GM23338 (cell line): ENCODE results near the gene CCDC183. TPM values are rescaled to one million over a fixed set of nuclear protein-coding genes. Genes with fewer than 3 reads are reported as not detected.
"Not testable (repeated sequence)": the region's sequence is repeated elsewhere in the genome, so short reads cannot be mapped to it uniquely, and the experiment has no call there.

Source experiments
- ATAC-seq: fragments of 200-7000 bp; cut with Tn5 transposase; 3 replicates; pipeline ENCODE4 v1.9.1; 2020
- DNase-seq: peaks from one replicate; pipeline ENCODE4 v3.0.0-alpha.2; 2015; ENCODE audit warnings: low spot score
- H2AFZ ChIP-seq: fragments of 200-600 bp; sonication (generic); 2 replicates; pipeline ENCODE4 v1.8.0; 2016; ENCODE audit warnings: antibody characterized with exemption, mild to moderate bottlenecking, moderate library complexity
- H3F3A ChIP-seq: fragments of 200-600 bp; sonication (generic); replicated peaks from 2 replicates; pipeline ENCODE4 v1.8.0; 2017; ENCODE audit warnings: antibody characterized with exemption, mixed run types, low read depth
- H3K27ac ChIP-seq: fragments of 200-600 bp; sonication (generic); 2 replicates; pipeline ENCODE4 v1.6.1; 2016; ENCODE audit warnings: low read depth
- H3K27me3 ChIP-seq: fragments of 200-600 bp; sonication (generic); 2 replicates; pipeline ENCODE4 v1.8.0; 2016; ENCODE audit warnings: mild to moderate bottlenecking, mixed run types, moderate library complexity; ENCODE audit not compliant: insufficient read depth
- H3K36me3 ChIP-seq: fragments of 200-600 bp; sonication (generic); 2 replicates; pipeline ENCODE4 v1.8.0; 2016; ENCODE audit warnings: mild to moderate bottlenecking; ENCODE audit not compliant: insufficient read depth
- H3K4me1 ChIP-seq: fragments of 200-600 bp; sonication (generic); 2 replicates; pipeline ENCODE4 v1.8.0; 2016; ENCODE audit warnings: mild to moderate bottlenecking, moderate library complexity; ENCODE audit not compliant: insufficient read depth
- H3K4me2 ChIP-seq: fragments of 200-600 bp; sonication (generic); 2 replicates; pipeline ENCODE4 v1.7.1; 2017; ENCODE audit warnings: mixed run types
- H3K4me3 ChIP-seq: fragments of 200-600 bp; sonication (generic); 2 replicates; pipeline ENCODE4 v1.6.1; 2016; ENCODE audit warnings: mixed run types
- H3K79me2 ChIP-seq: fragments of 200-600 bp; sonication (generic); replicated peaks from 2 replicates; pipeline ENCODE4 v1.8.0; 2017; ENCODE audit warnings: mild to moderate bottlenecking; ENCODE audit not compliant: insufficient read depth
- H3K9me2 ChIP-seq: fragments of 200-600 bp; sonication (generic); 2 replicates; pipeline ENCODE4 v1.8.0; 2017; ENCODE audit not compliant: insufficient read depth
- H4K20me1 ChIP-seq: fragments of 200-600 bp; sonication (generic); replicated peaks from 2 replicates; pipeline ENCODE4 v1.8.0; 2017; ENCODE audit warnings: mild to moderate bottlenecking; ENCODE audit not compliant: insufficient read depth
- H3K27ac Mint-ChIP-seq: 2 replicates; pipeline ENCODE4 v1.8.0; 2020; ENCODE audit warnings: inconsistent platforms, mild to moderate bottlenecking, moderate library complexity, mixed read lengths
- H3K27me3 Mint-ChIP-seq: 3 replicates; pipeline ENCODE4 v1.8.0; 2022; ENCODE audit warnings: low read depth, mild to moderate bottlenecking, moderate library complexity, mixed read lengths, inconsistent platforms; ENCODE audit not compliant: insufficient read depth, poor library complexity
- H3K36me3 Mint-ChIP-seq: 3 replicates; pipeline ENCODE4 v1.8.0; 2021; ENCODE audit warnings: low read depth, mild to moderate bottlenecking, inconsistent platforms, moderate library complexity, mixed read lengths
- H3K4me1 Mint-ChIP-seq: 3 replicates; pipeline ENCODE4 v1.8.0; 2020; ENCODE audit warnings: mild to moderate bottlenecking, inconsistent platforms, mixed read lengths
- H3K4me3 Mint-ChIP-seq: 3 replicates; pipeline ENCODE4 v1.8.0; 2021; ENCODE audit warnings: moderate library complexity, mild to moderate bottlenecking, inconsistent platforms, mixed read lengths
- H3K9me3 Mint-ChIP-seq: 3 replicates; pipeline ENCODE4 v1.8.0; 2020; ENCODE audit warnings: moderate library complexity, mild to moderate bottlenecking, inconsistent platforms, mixed read lengths
- CREB1 ChIP-seq: fragments of 250-450 bp; sonication (Bioruptor Pico); IDR thresholded peaks from 2 replicates; pipeline ENCODE4 v1.5.0; 2020; ENCODE audit warnings: low read depth, mild to moderate bottlenecking, moderate library complexity
- EZH2 ChIP-seq: fragments of 200-600 bp; sonication (generic); IDR thresholded peaks from one replicate; pipeline ENCODE4 v1.8.0; 2017; ENCODE audit warnings: antibody characterized with exemption, mild to moderate bottlenecking, low read depth; ENCODE audit not compliant: unreplicated experiment
- EZH2phosphoT487 ChIP-seq: fragments of 200-600 bp; sonication (generic); IDR thresholded peaks from one replicate; pipeline ENCODE4 v1.8.1; 2018; ENCODE audit warnings: antibody characterized with exemption; ENCODE audit not compliant: unreplicated experiment
- JUNB ChIP-seq: IDR thresholded peaks from one replicate; pipeline ENCODE4 v1.6.1; 2016; ENCODE audit warnings: antibody characterized with exemption; ENCODE audit not compliant: unreplicated experiment
- POLR2AphosphoS5 ChIP-seq: IDR thresholded peaks from 2 replicates; pipeline ENCODE4 v1.6.1; 2016; ENCODE audit warnings: antibody characterized with exemption, low read depth
- STAT1 ChIP-seq: IDR thresholded peaks from one replicate; pipeline ENCODE4 v1.6.1; 2016; ENCODE audit warnings: antibody characterized with exemption; ENCODE audit not compliant: unreplicated experiment
- ZNF114 ChIP-seq: fragments of 250-450 bp; sonication (Bioruptor Pico); IDR thresholded peaks from 2 replicates; pipeline ENCODE4 v1.5.0; 2020; ENCODE audit warnings: mild to moderate bottlenecking, moderate library complexity
- ZNF331 ChIP-seq: fragments of 250-450 bp; sonication (Bioruptor Pico); IDR thresholded peaks from 2 replicates; pipeline ENCODE4 v1.5.0; 2020; ENCODE audit warnings: low read depth, mild to moderate bottlenecking, moderate library complexity
- polyA plus RNA-seq: library from polyadenylated mRNA; unstranded; fragments of >200 nt; fragmentation: Nextera tagmentation; extraction: Ambion mirVana; gene quantifications from 2 replicates; pipeline ENCODE4 v1.2.1, GENCODE V29; 2016
- total RNA-seq: library from RNA; depleted of rRNA; stranded (reverse); fragments of >200 nt; shearing (Covaris generic); gene quantifications from 2 replicates; pipeline ENCODE4 v1.2.3, GENCODE V29; 2014
- TF ChIP-seq, protein P1 (sequence below): IDR thresholded peaks from one replicate; pipeline ENCODE4 v1.6.1; 2018; ENCODE audit warnings: antibody characterized with exemption; ENCODE audit not compliant: unreplicated experiment
- TF ChIP-seq, protein P2 (sequence below): fragments of 250-450 bp; sonication (Bioruptor Pico); IDR thresholded peaks from 2 replicates; pipeline ENCODE4 v1.5.0; 2020; ENCODE audit warnings: mild to moderate bottlenecking, moderate library complexity

Gene CCDC183
- total and polyA plus RNA-seq, 2 experiments from 2014 or later, result 1.1 to 1.2 TPM

DNA sequence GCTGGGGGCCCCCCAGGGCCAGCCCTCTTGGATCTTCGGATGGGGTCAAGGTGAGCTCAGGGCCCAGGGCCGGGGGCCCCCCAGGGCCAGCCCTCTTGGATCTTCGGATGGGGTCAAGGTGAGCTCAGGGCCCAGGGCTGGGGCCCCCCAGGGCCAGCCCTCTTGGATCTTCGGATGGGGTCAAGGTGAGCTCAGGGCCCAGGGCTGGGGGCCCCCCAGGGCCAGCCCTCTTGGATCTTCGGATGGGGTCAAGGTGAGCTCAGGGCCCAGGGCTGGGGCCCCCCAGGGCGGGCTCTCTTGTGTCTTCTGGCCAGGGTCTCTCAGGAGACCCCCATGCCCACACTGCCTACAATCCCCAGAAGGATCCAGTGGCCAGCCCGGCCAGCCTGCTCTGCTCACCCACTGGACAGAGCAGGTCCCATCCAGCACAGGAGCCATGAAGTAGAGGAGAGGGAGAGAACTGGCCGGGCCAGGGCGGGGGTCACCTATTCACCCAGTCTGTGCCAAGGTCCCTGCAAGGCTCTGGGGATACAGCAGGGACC lies 6.9 kb downstream of the CCDC183 start:
- H3K27me3 Mint-ChIP-seq, result peaks cover 34% of the 10 kb centered on the region
- peaks cover 10% of the 10 kb centered on the region; the same call in 1 of the 3 replicates for H3K4me1 Mint-ChIP-seq
- H3K4me2 ChIP-seq, H3F3A ChIP-seq, H3K4me3 ChIP-seq, H2AFZ ChIP-seq, DNase-seq, H3K4me3 Mint-ChIP-seq, ATAC-seq, H4K20me1 ChIP-seq, H3K36me3 Mint-ChIP-seq, H3K9me3 Mint-ChIP-seq, H3K36me3 ChIP-seq, H3K27ac Mint-ChIP-seq, H3K79me2 ChIP-seq, H3K9me2 ChIP-seq, H3K27ac ChIP-seq: not testable (repeated sequence)
- Histone ChIP-seq H3K27me3 (peaks cover 13% of the 10 kb centered on the region), H3K4me1 (peaks cover 12% of the 10 kb centered on the region)

DNA sequence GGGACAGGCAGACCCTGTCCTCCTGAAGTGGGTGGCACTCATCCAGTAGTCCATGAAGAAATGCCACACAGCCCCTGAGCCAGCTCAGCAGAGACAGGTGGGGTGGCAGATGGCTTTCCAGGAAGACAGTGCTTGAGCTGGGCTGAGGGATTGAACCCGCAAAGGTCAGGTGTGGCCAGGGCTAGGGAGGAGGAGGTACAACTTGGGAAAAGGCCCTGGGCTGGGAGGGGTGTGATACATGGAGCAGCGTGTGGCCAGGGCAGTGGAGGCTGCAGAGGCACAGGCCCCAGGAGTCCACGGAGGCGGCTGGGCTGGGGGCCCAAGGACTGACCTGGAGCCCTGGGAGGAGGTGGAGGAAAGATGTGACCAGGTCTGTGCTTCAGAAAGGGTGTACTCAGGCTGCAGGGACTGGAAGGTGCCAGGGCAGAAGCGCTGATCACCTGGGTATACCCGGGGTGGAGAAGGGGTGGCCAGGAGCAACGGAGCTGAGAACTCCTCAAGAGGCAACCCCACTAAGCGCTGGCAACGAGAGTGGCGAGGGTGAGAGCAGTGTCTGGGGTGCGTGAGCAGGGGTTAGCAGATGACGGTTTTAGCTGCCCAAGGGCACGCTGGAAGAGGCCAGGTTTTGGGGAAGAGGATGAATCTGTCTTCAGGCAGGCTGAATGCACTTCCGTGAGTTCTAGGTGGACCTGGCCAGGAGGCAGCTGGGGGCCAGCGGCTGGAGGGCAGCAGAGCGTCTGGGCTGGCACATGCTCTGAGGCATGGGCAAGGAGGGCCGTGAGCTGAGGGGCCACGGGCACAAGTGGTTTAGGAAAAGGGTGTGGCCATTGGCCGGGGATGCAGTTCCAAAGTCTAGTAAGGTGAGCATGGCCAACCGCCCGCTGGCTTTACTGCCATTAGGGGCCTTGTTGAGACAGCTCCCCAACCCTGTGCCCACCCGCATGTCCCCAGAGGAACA lies 7.7 kb downstream of the CCDC183 start:
- H3K9me2 ChIP-seq, result no peaks in the 10 kb centered on the region
- Mint-ChIP-seq H3K27me3 (peaks cover 34% of the 10 kb centered on the region), H3K27ac (no peak overlapping the region), H3K4me1 (peaks cover 10% of the 10 kb centered on the region; the same call in 1 of the 3 replicates), H3K4me3 (no peak overlapping the region), H3K9me3 (no peaks in the 10 kb centered on the region; the same call in 2 of the 3 replicates), H3K36me3 (peaks cover 4% of the 10 kb centered on the region; the same call in 2 of the 3 replicates)
- H3F3A ChIP-seq, result peaks cover 10% of the 10 kb centered on the region; the same call in 1 of the 2 replicates
- no peaks in the 10 kb centered on the region for H3K36me3 ChIP-seq
- peaks cover 7% of the 10 kb centered on the region for H3K27me3 ChIP-seq
- peaks cover 11% of the 10 kb centered on the region for H3K4me1 ChIP-seq
- no peak for ATAC-seq
- H3K79me2 ChIP-seq, result peaks cover 5% of the 10 kb centered on the region
- H3K4me2 ChIP-seq, result no peak overlapping the region
- no peak for DNase-seq
- no peaks in the 10 kb centered on the region for H4K20me1 ChIP-seq
- H2AFZ ChIP-seq, result no peak overlapping the region
- no peak overlapping the region for H3K27ac ChIP-seq
- no peak overlapping the region for H3K4me3 ChIP-seq
- TF ChIP-seq, protein P1, sequence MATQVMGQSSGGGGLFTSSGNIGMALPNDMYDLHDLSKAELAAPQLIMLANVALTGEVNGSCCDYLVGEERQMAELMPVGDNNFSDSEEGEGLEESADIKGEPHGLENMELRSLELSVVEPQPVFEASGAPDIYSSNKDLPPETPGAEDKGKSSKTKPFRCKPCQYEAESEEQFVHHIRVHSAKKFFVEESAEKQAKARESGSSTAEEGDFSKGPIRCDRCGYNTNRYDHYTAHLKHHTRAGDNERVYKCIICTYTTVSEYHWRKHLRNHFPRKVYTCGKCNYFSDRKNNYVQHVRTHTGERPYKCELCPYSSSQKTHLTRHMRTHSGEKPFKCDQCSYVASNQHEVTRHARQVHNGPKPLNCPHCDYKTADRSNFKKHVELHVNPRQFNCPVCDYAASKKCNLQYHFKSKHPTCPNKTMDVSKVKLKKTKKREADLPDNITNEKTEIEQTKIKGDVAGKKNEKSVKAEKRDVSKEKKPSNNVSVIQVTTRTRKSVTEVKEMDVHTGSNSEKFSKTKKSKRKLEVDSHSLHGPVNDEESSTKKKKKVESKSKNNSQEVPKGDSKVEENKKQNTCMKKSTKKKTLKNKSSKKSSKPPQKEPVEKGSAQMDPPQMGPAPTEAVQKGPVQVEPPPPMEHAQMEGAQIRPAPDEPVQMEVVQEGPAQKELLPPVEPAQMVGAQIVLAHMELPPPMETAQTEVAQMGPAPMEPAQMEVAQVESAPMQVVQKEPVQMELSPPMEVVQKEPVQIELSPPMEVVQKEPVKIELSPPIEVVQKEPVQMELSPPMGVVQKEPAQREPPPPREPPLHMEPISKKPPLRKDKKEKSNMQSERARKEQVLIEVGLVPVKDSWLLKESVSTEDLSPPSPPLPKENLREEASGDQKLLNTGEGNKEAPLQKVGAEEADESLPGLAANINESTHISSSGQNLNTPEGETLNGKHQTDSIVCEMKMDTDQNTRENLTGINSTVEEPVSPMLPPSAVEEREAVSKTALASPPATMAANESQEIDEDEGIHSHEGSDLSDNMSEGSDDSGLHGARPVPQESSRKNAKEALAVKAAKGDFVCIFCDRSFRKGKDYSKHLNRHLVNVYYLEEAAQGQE, result no peak
- no peak for TF ChIP-seq ZNF114
- no peak for TF ChIP-seq POLR2AphosphoS5
- TF ChIP-seq ZNF331 (CRISPR knock-in tag), result no peak
- TF ChIP-seq CREB1 (CRISPR knock-in tag), result no peak
- TF ChIP-seq, protein P2, sequence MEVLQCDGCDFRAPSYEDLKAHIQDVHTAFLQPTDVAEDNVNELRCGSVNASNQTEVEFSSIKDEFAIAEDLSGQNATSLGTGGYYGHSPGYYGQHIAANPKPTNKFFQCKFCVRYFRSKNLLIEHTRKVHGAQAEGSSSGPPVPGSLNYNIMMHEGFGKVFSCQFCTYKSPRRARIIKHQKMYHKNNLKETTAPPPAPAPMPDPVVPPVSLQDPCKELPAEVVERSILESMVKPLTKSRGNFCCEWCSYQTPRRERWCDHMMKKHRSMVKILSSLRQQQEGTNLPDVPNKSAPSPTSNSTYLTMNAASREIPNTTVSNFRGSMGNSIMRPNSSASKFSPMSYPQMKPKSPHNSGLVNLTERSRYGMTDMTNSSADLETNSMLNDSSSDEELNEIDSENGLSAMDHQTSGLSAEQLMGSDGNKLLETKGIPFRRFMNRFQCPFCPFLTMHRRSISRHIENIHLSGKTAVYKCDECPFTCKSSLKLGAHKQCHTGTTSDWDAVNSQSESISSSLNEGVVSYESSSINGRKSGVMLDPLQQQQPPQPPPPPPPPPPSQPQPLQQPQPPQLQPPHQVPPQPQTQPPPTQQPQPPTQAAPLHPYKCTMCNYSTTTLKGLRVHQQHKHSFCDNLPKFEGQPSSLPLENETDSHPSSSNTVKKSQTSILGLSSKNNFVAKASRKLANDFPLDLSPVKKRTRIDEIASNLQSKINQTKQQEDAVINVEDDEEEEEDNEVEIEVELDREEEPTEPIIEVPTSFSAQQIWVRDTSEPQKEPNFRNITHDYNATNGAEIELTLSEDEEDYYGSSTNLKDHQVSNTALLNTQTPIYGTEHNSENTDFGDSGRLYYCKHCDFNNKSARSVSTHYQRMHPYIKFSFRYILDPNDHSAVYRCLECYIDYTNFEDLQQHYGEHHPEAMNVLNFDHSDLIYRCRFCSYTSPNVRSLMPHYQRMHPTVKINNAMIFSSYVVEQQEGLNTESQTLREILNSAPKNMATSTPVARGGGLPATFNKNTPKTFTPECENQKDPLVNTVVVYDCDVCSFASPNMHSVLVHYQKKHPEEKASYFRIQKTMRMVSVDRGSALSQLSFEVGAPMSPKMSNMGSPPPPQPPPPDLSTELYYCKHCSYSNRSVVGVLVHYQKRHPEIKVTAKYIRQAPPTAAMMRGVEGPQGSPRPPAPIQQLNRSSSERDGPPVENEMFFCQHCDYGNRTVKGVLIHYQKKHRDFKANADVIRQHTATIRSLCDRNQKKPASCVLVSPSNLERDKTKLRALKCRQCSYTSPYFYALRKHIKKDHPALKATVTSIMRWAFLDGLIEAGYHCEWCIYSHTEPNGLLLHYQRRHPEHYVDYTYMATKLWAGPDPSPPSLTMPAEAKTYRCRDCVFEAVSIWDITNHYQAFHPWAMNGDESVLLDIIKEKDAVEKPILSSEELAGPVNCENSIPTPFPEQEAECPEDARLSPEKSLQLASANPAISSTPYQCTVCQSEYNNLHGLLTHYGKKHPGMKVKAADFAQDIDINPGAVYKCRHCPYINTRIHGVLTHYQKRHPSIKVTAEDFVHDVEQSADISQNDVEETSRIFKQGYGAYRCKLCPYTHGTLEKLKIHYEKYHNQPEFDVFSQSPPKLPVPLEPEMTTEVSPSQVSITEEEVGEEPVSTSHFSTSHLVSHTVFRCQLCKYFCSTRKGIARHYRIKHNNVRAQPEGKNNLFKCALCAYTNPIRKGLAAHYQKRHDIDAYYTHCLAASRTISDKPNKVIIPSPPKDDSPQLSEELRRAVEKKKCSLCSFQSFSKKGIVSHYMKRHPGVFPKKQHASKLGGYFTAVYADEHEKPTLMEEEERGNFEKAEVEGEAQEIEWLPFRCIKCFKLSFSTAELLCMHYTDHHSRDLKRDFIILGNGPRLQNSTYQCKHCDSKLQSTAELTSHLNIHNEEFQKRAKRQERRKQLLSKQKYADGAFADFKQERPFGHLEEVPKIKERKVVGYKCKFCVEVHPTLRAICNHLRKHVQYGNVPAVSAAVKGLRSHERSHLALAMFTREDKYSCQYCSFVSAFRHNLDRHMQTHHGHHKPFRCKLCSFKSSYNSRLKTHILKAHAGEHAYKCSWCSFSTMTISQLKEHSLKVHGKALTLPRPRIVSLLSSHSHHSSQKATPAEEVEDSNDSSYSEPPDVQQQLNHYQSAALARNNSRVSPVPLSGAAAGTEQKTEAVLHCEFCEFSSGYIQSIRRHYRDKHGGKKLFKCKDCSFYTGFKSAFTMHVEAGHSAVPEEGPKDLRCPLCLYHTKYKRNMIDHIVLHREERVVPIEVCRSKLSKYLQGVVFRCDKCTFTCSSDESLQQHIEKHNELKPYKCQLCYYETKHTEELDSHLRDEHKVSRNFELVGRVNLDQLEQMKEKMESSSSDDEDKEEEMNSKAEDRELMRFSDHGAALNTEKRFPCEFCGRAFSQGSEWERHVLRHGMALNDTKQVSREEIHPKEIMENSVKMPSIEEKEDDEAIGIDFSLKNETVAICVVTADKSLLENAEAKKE (CRISPR knock-in tag), result no peak
- TF ChIP-seq STAT1, result no peak
- no peak for TF ChIP-seq JUNB
- no peak for TF ChIP-seq EZH2
- no peak for TF ChIP-seq EZH2phosphoT487
